ENCODE measurements around the gene C16orf46. TPM values are rescaled to one million over a fixed set of nuclear protein-coding genes. Genes with fewer than 3 reads are reported as not detected.

Gene C16orf46
- total RNA-seq, 1 experiment from 2014 or later: 3.8 TPM

DNA sequence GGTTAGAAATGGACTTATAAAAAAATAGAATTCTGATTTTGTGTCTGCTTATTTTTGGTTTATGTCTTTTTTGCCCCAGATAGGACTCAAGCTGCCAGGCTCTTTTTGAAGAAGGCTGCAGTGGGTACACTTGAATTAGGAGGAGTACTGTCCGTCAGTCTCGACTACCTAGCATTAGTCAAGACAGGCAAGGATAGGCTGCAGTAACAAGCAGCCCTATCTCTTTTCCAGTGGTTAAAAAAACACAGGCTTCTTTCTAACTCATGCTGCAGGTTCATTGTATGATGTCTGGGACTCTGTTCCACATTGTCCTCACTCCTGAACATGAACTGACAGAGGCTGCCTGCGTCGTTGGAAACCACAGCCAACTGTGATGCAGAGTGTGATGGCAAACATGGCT, 8.0 kb downstream of the C16orf46 start:
- no peaks in the 10 kb centered on the region for H3K4me1 Mint-ChIP-seq (ENCODE audit: insufficient read depth, unreplicated experiment)
- BruUV-seq (replicated peaks): no TSS peak

DNA sequence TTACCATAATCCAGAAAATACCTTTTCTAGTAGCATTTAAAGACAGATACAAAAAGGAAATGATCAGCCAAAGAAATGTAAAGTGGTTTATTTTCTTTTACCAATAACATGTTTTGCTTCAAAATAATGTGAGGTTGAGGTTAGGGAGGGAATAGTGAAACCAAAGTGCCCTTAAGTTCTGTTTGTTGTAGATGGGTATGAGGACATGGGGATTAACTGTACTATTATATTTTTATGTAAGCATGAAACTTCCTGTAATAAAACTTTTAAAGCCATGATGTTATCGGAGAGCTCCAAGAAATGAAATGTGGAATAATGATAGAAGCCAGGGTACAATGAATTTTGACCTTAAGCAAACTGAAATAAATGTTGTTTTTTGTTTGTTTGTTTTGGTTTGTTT, 9.9 kb downstream of the C16orf46 start:
- H3K9me3 Mint-ChIP-seq (ENCODE audit: unreplicated experiment): no peaks in the 10 kb centered on the region
- TF ChIP-seq, protein P1, sequence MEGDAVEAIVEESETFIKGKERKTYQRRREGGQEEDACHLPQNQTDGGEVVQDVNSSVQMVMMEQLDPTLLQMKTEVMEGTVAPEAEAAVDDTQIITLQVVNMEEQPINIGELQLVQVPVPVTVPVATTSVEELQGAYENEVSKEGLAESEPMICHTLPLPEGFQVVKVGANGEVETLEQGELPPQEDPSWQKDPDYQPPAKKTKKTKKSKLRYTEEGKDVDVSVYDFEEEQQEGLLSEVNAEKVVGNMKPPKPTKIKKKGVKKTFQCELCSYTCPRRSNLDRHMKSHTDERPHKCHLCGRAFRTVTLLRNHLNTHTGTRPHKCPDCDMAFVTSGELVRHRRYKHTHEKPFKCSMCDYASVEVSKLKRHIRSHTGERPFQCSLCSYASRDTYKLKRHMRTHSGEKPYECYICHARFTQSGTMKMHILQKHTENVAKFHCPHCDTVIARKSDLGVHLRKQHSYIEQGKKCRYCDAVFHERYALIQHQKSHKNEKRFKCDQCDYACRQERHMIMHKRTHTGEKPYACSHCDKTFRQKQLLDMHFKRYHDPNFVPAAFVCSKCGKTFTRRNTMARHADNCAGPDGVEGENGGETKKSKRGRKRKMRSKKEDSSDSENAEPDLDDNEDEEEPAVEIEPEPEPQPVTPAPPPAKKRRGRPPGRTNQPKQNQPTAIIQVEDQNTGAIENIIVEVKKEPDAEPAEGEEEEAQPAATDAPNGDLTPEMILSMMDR (IDR thresholded peaks at IDR 0.05; ENCODE audit: unreplicated experiment): no peak
- H3K36me3 Mint-ChIP-seq (ENCODE audit: insufficient read depth, unreplicated experiment): no peaks in the 10 kb centered on the region
- no TSS peak for BruUV-seq (replicated peaks)
- ChIA-PET POLR2A (interaction anchor here (1.0 kb wide), 1 partner anchor 9 kb away, joined by 3 read pairs; no protein-coding TSS in a partner anchor), CTCF (no interaction called here)
- no peaks in the 10 kb centered on the region for H3K27me3 Mint-ChIP-seq (ENCODE audit: insufficient read depth, unreplicated experiment)
- intact Hi-C loops (cut with micrococcal nuclease): no loop called here
- H3K4me3 Mint-ChIP-seq (ENCODE audit: unreplicated experiment): no peak overlapping the region
- DNase-seq (ENCODE audit: unreplicated experiment): no peak
- no peak overlapping the region for H3K27ac Mint-ChIP-seq (ENCODE audit: low read depth, unreplicated experiment)
- no peaks in the 10 kb centered on the region for H3K4me1 Mint-ChIP-seq (ENCODE audit: insufficient read depth, unreplicated experiment)

More for the DNA sequence above, 8.0 kb downstream of the C16orf46 start:
- POLR2A ChIA-PET: no interaction called here
- no peaks in the 10 kb centered on the region for H3K36me3 Mint-ChIP-seq (ENCODE audit: insufficient read depth, unreplicated experiment)
- no peak overlapping the region for H3K27ac Mint-ChIP-seq (ENCODE audit: low read depth, unreplicated experiment)
- H3K27me3 Mint-ChIP-seq (ENCODE audit: insufficient read depth, unreplicated experiment): no peaks in the 10 kb centered on the region
- TF ChIP-seq, protein P1 (IDR thresholded peaks at IDR 0.05; ENCODE audit: unreplicated experiment): no peak
- no peak overlapping the region for H3K4me3 Mint-ChIP-seq (ENCODE audit: unreplicated experiment)
- CTCF ChIA-PET: interaction anchor here (0.7 kb wide), 1 partner anchor 54 kb away, joined by 3 read pairs; no protein-coding TSS in a partner anchor
- intact Hi-C loops (cut with micrococcal nuclease): no loop called here
- no peak for DNase-seq (ENCODE audit: unreplicated experiment)
- no peaks in the 10 kb centered on the region for H3K9me3 Mint-ChIP-seq (ENCODE audit: unreplicated experiment)

DNA sequence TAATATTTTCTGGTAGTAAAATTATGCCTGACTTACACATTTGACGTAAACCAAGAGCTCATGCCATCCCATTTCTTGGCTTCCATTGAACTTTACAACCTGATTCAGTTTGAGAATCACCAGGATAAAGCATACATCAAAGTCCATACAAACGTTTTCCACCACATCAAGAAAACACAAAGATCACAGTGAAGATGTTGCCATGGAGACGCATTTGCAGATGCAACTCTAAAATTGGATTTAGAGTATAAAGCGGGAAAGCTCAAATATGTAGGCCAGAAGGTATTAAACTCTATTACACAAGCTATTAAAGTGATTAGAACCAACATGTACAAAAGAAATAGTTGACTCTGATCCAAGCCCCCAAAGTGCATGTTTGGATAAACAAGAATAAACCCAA, 10.4 kb downstream of the C16orf46 start:
- H3K27me3 Mint-ChIP-seq (ENCODE audit: insufficient read depth, unreplicated experiment): no peaks in the 10 kb centered on the region
- no peaks in the 10 kb centered on the region for H3K9me3 Mint-ChIP-seq (ENCODE audit: unreplicated experiment)
- H3K4me3 Mint-ChIP-seq (ENCODE audit: unreplicated experiment): no peak overlapping the region
- ChIA-PET POLR2A (interaction anchor here (1.0 kb wide), 1 partner anchor 9 kb away, joined by 3 read pairs; no protein-coding TSS in a partner anchor), CTCF (no interaction called here)
- no peaks in the 10 kb centered on the region for H3K4me1 Mint-ChIP-seq (ENCODE audit: insufficient read depth, unreplicated experiment)
- H3K27ac Mint-ChIP-seq (ENCODE audit: low read depth, unreplicated experiment): no peak overlapping the region
- TF ChIP-seq, protein P1 (IDR thresholded peaks at IDR 0.05; ENCODE audit: unreplicated experiment): no peak
- H3K36me3 Mint-ChIP-seq (ENCODE audit: insufficient read depth, unreplicated experiment): no peaks in the 10 kb centered on the region
- DNase-seq (ENCODE audit: unreplicated experiment): no peak
- no TSS peak for BruUV-seq (replicated peaks)
- intact Hi-C loops (cut with micrococcal nuclease): no loop called here

DNA sequence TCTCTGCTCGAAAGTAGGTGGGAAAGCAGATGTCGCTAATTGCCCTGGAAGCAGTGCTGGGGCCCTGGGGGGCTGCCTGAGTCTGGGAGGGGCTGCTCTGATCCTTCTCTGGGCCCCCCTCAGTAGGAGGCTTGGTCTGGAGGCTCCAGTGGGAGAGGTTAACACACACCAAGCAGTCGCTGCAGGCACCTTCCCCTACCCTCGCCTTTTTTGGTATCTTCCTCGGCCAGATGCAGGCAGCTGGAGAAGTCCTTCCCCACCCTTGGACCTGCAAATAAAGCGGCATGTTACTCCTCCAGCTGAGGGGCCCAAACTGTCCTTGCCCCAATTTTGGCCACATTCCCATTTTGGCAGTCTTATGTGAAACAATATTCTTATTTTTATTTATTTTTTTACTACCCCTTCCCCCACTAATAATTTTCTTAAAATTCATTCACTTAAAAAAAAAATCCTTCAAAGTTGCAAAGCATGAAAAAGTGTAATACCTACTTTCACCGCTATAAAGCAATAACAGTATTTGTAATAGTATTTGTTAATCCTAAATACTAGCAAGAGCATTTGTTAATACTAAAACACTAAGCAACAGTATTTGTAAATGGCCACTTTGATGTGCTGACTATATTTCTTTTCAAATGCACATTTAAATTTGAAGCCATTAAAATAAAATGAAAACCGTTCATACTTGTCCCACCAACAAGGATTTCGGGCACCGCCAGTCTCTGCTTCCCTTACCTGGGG, 15.0 kb downstream of the C16orf46 start:
- CTCF ChIA-PET: no interaction called here
- Mint-ChIP-seq H3K27ac (ENCODE audit: low read depth, unreplicated experiment) (no peak overlapping the region), H3K9me3 (ENCODE audit: unreplicated experiment) (no peaks in the 10 kb centered on the region), H3K4me3 (ENCODE audit: unreplicated experiment) (no peak overlapping the region), H3K27me3 (ENCODE audit: insufficient read depth, unreplicated experiment) (no peaks in the 10 kb centered on the region), H3K36me3 (ENCODE audit: insufficient read depth, unreplicated experiment) (no peaks in the 10 kb centered on the region), H3K4me1 (ENCODE audit: insufficient read depth, unreplicated experiment) (no peaks in the 10 kb centered on the region)
- POLR2A ChIA-PET: no interaction called here
- intact Hi-C loops (cut with micrococcal nuclease): no loop called here
- TF ChIP-seq, protein P1 (IDR thresholded peaks at IDR 0.05; ENCODE audit: unreplicated experiment): no peak
- DNase-seq (ENCODE audit: unreplicated experiment): no peak
- BruUV-seq (replicated peaks): no TSS peak

Data from MCF 10A (cell line).